ENCODE measurements around the gene IDUA. TPM values are rescaled to one million over a fixed set of nuclear protein-coding genes. Genes with fewer than 3 reads are reported as not detected.

The IDUA gene
- total RNA-seq, 1 experiment from 2014 or later: 10.1 TPM

- Histone ChIP-seq H4K20me1 (ENCODE audit: low read length) (no peaks in the 10 kb centered on the region; the same call in 1 of the 2 replicates), H3K4me1 (ENCODE audit: insufficient read depth, low read length) (peaks cover 12% of the 10 kb centered on the region), H3K4me3 (ENCODE audit: low read length) (no peak overlapping the region), H3K27me3 (ENCODE audit: low read length) (0 out of 2 replicates have a peak, but pooled peaks cover 4% of the 10 kb centered on the region), H2AFZ (ENCODE audit: low read length) (no peak overlapping the region), H3K79me2 (ENCODE audit: low read length) (no peaks in the 10 kb centered on the region), H3K9ac (ENCODE audit: low read length) (no peak overlapping the region), H3K36me3 (ENCODE audit: low read depth, low read length) (no peaks in the 10 kb centered on the region), H3F3A (ENCODE audit: low read length, unreplicated experiment) (no peaks in the 10 kb centered on the region), H3K27ac (ENCODE audit: low read length) (no peak overlapping the region), H3K9me2 (replicated peaks; ENCODE audit: low read length) (no peaks in the 10 kb centered on the region), H3K9me3 (ENCODE audit: low read length) (no peaks in the 10 kb centered on the region), H3K4me2 (ENCODE audit: low read length) (no peak overlapping the region)
- DNase-seq: no peak
- POLR2A ChIA-PET (ENCODE audit: unreplicated experiment): no interaction called here
- CTCF ChIA-PET: interaction anchor here (0.6 kb wide), 1 partner anchor 560 kb away, joined by 4 read pairs; no protein-coding TSS in a partner anchor
- ATAC-seq: no peak
- intact Hi-C loops (cut with micrococcal nuclease): no loop called here
- BruUV-seq (replicated peaks): no TSS peak
- TF ChIP-seq EZH2phosphoT487 (IDR thresholded peaks at IDR 0.05; ENCODE audit: borderline replicate concordance, low read length) (no peak), EZH2 (IDR thresholded peaks at IDR 0.05; ENCODE audit: low read length, unreplicated experiment) (no peak), CTCF (conservative IDR thresholded peaks at IDR 0.05; ENCODE audit: low read depth, low read length) (no peak)
Measured at GRCh38 chr4:1013225-1014073, 26.6 kb downstream of the IDUA start.

GRCh38 chr4:1014291-1015167 is 27.7 kb downstream of the IDUA start:
- Histone ChIP-seq H3K4me2 (ENCODE audit: low read length) (no peak overlapping the region), H3F3A (ENCODE audit: low read length, unreplicated experiment) (no peaks in the 10 kb centered on the region), H3K36me3 (ENCODE audit: low read depth, low read length) (no peaks in the 10 kb centered on the region), H3K79me2 (ENCODE audit: low read length) (no peaks in the 10 kb centered on the region), H3K27me3 (ENCODE audit: low read length) (no peaks in the 10 kb centered on the region), H4K20me1 (ENCODE audit: low read length) (no peaks in the 10 kb centered on the region; the same call in 1 of the 2 replicates), H3K27ac (ENCODE audit: low read length) (no peak overlapping the region), H3K9ac (ENCODE audit: low read length) (no peak overlapping the region), H3K4me3 (ENCODE audit: low read length) (no peak overlapping the region), H3K4me1 (ENCODE audit: insufficient read depth, low read length) (peaks cover 12% of the 10 kb centered on the region), H3K9me3 (ENCODE audit: low read length) (no peaks in the 10 kb centered on the region), H2AFZ (ENCODE audit: low read length) (no peak overlapping the region), H3K9me2 (replicated peaks; ENCODE audit: low read length) (no peaks in the 10 kb centered on the region)
- CTCF ChIA-PET: no interaction called here
- POLR2A ChIA-PET (ENCODE audit: unreplicated experiment): no interaction called here
- no peak for DNase-seq
- intact Hi-C loops (cut with micrococcal nuclease): no loop called here
- BruUV-seq (replicated peaks): TSS peak; percentile 34
- no peak for TF ChIP-seq EZH2 (IDR thresholded peaks at IDR 0.05; ENCODE audit: low read length, unreplicated experiment)
- no peak for TF ChIP-seq CTCF (conservative IDR thresholded peaks at IDR 0.05; ENCODE audit: low read depth, low read length)
- TF ChIP-seq EZH2phosphoT487 (IDR thresholded peaks at IDR 0.05; ENCODE audit: borderline replicate concordance, low read length): no peak
- ATAC-seq: no peak
